ENCODE measurements around the gene C2CD4A. TPM values are rescaled to one million over a fixed set of nuclear protein-coding genes. Genes with fewer than 3 reads are reported as not detected.

The C2CD4A gene
- total RNA-seq, 2 donors from 2014 or later, result 0.16 TPM; not detected in 1

DNA sequence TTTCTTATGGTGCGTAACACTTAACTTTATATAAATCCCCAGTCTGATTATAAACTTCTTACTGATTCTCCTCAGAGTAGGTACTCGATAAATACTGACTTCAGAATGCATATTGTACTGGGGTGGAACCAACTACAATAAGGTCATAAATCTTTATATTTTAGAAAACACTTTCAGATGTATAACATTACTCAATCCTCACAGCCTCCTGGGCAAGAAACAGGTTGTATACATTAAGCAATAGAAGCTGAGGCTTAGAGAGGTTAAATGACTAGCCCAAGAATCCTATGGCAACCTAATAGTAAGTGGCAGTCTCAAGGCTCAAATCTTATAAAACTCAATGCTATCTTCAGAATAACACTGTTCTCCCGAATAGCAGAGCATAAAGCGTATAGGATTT is 15.6 kb upstream of the C2CD4A start:
- Histone ChIP-seq H3K27ac (no peak overlapping the region), H3K4me3 (no peak overlapping the region), H3K36me3 (no peaks in the 10 kb centered on the region), H3K4me1 (peaks cover 0 to 46% of the 10 kb centered on the region in 2 donors), H3K9me3 (no peaks in the 10 kb centered on the region), H3K27me3 (no peaks in the 10 kb centered on the region)
- TF ChIP-seq, protein P1, sequence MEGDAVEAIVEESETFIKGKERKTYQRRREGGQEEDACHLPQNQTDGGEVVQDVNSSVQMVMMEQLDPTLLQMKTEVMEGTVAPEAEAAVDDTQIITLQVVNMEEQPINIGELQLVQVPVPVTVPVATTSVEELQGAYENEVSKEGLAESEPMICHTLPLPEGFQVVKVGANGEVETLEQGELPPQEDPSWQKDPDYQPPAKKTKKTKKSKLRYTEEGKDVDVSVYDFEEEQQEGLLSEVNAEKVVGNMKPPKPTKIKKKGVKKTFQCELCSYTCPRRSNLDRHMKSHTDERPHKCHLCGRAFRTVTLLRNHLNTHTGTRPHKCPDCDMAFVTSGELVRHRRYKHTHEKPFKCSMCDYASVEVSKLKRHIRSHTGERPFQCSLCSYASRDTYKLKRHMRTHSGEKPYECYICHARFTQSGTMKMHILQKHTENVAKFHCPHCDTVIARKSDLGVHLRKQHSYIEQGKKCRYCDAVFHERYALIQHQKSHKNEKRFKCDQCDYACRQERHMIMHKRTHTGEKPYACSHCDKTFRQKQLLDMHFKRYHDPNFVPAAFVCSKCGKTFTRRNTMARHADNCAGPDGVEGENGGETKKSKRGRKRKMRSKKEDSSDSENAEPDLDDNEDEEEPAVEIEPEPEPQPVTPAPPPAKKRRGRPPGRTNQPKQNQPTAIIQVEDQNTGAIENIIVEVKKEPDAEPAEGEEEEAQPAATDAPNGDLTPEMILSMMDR (IDR thresholded peaks at IDR 0.05), result no peak
- DNase-seq (ENCODE audit: low spot score), result no peak

DNA sequence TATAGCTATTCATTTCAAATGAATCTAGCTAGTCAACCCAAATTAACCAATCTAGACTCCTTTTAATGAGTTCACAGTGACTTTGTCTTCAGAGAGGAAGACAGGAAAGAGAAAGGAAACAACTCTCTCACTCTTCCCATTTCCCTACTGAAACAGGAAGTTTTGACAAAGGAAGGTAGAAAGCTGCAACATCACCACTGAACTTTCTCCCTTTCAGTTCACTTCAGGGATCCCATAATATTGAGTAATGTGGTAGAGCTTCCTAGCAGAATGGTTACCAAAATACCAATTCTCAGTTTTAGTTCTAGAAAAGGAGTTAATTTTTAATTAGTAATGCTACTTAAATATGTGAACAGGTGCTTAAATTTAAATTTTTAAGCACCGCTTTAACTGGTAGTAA is 14.1 kb upstream of the C2CD4A start:
- H3K9me3 ChIP-seq, result no peaks in the 10 kb centered on the region
- peaks cover 0 to 33% of the 10 kb centered on the region in 2 donors for H3K4me1 ChIP-seq
- TF ChIP-seq, protein P1 (IDR thresholded peaks at IDR 0.05), result no peak
- no peaks in the 10 kb centered on the region for H3K27me3 ChIP-seq
- H3K36me3 ChIP-seq, result no peaks in the 10 kb centered on the region
- no peak for DNase-seq (ENCODE audit: low spot score)
- H3K4me3 ChIP-seq, result no peak overlapping the region
- no peak overlapping the region for H3K27ac ChIP-seq

DNA sequence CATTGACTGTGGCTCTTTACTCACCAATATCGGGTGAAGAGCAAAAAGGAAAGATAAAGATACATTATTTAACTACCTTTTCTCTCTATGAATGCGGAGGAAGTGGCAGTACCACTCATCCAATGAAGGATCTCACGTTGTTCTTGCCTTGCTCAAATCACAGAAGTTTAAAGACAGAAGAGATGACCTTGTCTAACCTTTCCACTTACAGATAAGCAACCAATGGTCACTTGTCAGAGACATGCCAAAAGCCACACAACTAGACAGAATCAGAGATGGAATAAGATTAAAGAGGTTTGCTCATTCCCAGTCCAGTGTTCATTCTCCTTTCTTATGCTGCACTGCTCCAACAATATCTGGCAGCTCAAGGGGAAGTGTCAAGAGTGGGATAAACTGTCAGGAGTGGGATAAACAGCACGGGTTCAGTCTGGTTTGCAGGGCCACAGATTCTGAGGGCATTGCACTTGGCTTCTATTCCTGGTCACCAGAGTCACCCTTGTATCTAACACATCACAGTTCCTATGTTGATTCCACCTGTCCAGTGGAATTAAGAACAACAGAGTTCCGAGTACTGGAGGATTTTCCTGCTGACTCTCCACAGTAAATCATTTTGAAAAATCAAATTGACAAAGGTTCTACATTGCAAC is 13.2 kb upstream of the C2CD4A start:
- TF ChIP-seq, protein P1 (IDR thresholded peaks at IDR 0.05), result no peak
- no peak overlapping the region for H3K27ac ChIP-seq

DNA sequence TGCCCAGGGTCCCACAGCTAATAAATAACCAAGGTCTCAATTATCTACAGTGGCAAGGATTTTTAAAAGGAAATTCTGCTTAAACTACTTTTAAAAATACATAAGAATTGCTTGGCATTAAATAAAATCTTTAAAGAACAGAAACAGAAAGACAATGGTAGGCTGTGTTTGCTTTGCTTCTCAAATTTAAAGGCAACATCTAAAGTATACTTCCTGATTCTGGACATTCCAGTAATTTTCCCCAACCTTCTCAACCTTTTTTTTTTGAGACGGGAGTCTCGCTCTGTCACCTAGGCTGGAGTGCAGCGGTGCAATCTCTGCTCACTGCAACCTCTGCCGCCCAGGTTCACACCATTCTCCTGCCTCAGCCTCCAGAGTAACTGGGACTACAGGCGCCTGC is 11.8 kb upstream of the C2CD4A start:
- no peak for DNase-seq (ENCODE audit: low spot score)
- Histone ChIP-seq H3K27ac (no peak overlapping the region), H3K4me1 (peaks cover 0 to 47% of the 10 kb centered on the region in 2 donors), H3K9me3 (no peaks in the 10 kb centered on the region), H3K4me3 (no peak overlapping the region), H3K27me3 (no peaks in the 10 kb centered on the region), H3K36me3 (no peaks in the 10 kb centered on the region)
- TF ChIP-seq, protein P1 (IDR thresholded peaks at IDR 0.05), result no peak

More for the DNA sequence above, 13.2 kb upstream of the C2CD4A start:
- no peaks in the 10 kb centered on the region for H3K27me3 ChIP-seq
- no peaks in the 10 kb centered on the region for H3K36me3 ChIP-seq
- no peaks in the 10 kb centered on the region for H3K9me3 ChIP-seq
- H3K4me3 ChIP-seq, result no peak overlapping the region
- DNase-seq (ENCODE audit: low spot score), result no peak
- peaks cover 0 to 38% of the 10 kb centered on the region in 2 donors for H3K4me1 ChIP-seq

DNA sequence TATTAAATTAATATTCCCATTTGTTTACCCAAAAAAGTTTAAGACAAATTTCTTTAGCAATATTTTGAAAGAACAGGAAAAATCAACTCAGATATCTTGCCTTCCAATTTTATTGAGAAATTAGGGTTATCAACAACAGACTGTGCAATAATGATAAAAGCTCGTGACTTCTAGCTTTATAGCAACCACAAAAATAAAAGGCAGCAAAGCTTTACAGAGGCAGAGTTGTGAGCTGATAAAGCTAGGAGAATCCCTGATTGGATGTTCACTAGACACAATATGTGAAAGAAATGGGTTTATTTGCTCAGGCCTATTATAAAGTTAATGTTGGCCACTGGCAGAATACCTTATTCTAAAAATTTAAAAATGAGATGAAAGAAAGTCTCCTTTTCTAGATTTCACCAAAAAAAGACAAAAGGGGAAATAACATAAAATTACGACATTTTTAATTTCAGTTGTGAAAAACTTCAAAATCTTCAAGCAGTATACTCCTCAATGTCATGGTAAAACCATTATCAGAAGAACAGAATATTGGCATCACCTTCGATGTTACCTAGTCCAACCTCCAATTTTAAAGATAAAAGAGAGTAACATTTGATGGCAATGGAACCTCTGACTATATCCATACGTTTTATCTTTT is 9.3 kb upstream of the C2CD4A start:
- TF ChIP-seq, protein P1 (IDR thresholded peaks at IDR 0.05), result no peak
- Histone ChIP-seq H3K4me3 (no peak overlapping the region), H3K27me3 (no peaks in the 10 kb centered on the region), H3K36me3 (no peaks in the 10 kb centered on the region), H3K9me3 (no peaks in the 10 kb centered on the region), H3K4me1 (peaks cover 0 to 28% of the 10 kb centered on the region in 2 donors), H3K27ac (no peak overlapping the region)
- DNase-seq (ENCODE audit: low spot score), result no peak

All from right atrium auricular region (tissue), 2 donors.